ENCODE results near the gene NCOA4. TPM values are rescaled to one million over a fixed set of nuclear protein-coding genes. Genes with fewer than 3 reads are reported as not detected.
"Not testable (repeated sequence)": the region's sequence is repeated elsewhere in the genome, so short reads cannot be mapped to it uniquely, and the experiment has no call there.

NCOA4 gene
- total RNA-seq, 2 experiments from 2014 or later, result 71.1 to 78.8 TPM

DNA sequence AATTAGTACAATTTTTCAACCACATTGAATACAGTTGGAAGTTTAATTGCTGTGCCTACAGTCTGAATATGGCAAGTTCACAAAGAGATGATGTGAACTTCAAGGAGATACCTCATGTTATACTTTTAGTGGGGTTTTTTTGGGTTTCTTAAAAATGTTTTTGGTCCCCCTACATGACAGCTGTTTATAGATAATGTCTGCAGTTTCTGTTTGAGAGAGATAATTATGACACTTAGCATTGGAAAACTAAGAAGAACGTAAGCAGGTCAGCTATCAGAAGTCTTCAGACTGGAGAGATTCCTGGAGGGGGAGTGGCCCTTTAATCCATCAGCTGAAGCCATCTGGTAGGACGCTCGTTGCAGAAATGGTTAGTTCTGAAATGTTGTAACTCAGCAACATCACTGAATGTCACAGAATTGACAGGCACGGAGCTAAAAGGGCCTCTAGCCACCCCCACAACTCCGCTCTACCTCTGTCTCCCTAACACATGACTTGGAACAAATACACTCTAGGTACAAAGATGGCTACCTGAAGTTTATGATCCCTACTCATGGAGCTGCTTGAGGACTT lies 29.2 kb downstream of the NCOA4 start:
- H3K36me3 ChIP-seq (ENCODE audit: insufficient read depth, low read length), result peaks cover 96% of the 10 kb centered on the region
- CTCF ChIA-PET (ENCODE audit: unreplicated experiment), result no interaction called here
- intact Hi-C loops (cut with micrococcal nuclease; ENCODE audit: unreplicated experiment), result no loop called here

DNA sequence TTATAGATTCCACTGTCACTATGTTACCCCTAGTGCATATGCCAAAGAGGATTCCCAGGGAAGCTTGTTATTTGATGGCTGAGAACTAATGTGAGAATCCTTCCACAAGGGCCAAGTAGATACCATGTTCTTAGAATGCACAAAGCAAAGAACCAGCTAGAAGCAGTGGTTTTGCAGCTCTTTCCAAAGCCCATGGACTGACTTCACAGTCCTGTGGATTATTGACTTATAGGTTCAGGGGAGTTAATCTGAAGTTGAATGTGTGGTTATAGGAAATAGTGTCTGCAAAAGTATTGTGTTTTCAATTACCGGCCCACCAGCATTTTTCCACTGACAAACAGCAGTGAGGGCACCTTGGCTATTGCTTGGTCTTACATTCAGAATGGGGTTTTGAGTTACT lies 29.9 kb downstream of the NCOA4 start:
- Histone ChIP-seq H3K27ac (ENCODE audit: low read depth, low read length, poor library complexity, severe bottlenecking) (no peak overlapping the region), H3K4me3 (ENCODE audit: low read depth, low read length, poor library complexity, severe bottlenecking) (no peak overlapping the region), H3K9me3 (ENCODE audit: low read length) (no peaks in the 10 kb centered on the region), H4K20me1 (ENCODE audit: insufficient read depth, low read length) (no peaks in the 10 kb centered on the region), H2AFZ (ENCODE audit: low read length) (no peak overlapping the region), H3K9me2 (ENCODE audit: insufficient read depth, low read length) (no peaks in the 10 kb centered on the region), H3K36me3 (ENCODE audit: insufficient read depth, low read length) (peaks cover 89% of the 10 kb centered on the region), H3K79me2 (ENCODE audit: insufficient read depth, low read depth, low read length) (no peaks in the 10 kb centered on the region; the same call in 1 of the 2 replicates), H3K4me2 (ENCODE audit: low read length) (no peak overlapping the region), H3K4me1 (ENCODE audit: insufficient read depth, low read length, poor library complexity, severe bottlenecking) (no peaks in the 10 kb centered on the region)
- ChIA-PET POLR2A (interaction anchor here (0.6 to 0.8 kb wide), 2 partner anchors 17 to 347 kb away, joined by 3 read pairs; no protein-coding TSS in a partner anchor), CTCF (ENCODE audit: unreplicated experiment) (no interaction called here)
- TF ChIP-seq EZH2phosphoT487 (IDR thresholded peaks at IDR 0.05; ENCODE audit: borderline replicate concordance, low read depth, low read length), result no peak
- TF ChIP-seq, protein P1, sequence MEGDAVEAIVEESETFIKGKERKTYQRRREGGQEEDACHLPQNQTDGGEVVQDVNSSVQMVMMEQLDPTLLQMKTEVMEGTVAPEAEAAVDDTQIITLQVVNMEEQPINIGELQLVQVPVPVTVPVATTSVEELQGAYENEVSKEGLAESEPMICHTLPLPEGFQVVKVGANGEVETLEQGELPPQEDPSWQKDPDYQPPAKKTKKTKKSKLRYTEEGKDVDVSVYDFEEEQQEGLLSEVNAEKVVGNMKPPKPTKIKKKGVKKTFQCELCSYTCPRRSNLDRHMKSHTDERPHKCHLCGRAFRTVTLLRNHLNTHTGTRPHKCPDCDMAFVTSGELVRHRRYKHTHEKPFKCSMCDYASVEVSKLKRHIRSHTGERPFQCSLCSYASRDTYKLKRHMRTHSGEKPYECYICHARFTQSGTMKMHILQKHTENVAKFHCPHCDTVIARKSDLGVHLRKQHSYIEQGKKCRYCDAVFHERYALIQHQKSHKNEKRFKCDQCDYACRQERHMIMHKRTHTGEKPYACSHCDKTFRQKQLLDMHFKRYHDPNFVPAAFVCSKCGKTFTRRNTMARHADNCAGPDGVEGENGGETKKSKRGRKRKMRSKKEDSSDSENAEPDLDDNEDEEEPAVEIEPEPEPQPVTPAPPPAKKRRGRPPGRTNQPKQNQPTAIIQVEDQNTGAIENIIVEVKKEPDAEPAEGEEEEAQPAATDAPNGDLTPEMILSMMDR (conservative IDR thresholded peaks at IDR 0.05; ENCODE audit: low read length), result no peak
- BruUV-seq (replicated peaks), result no TSS peak
- no peak for DNase-seq (ENCODE audit: low spot score)
- intact Hi-C loops (cut with micrococcal nuclease; ENCODE audit: unreplicated experiment), result no loop called here

More for the DNA sequence above, 29.2 kb downstream of the NCOA4 start:
- no peaks in the 10 kb centered on the region for H3K9me2 ChIP-seq (ENCODE audit: insufficient read depth, low read length)
- H3K9me3 ChIP-seq (ENCODE audit: low read length), result no peaks in the 10 kb centered on the region
- POLR2A ChIA-PET, result interaction anchor here (0.6 to 1.6 kb wide), 5 partner anchors 9 to 89 kb away, joined by 3 to 8 read pairs (median 5); no protein-coding TSS in a partner anchor
- H3K4me1 ChIP-seq (ENCODE audit: insufficient read depth, low read length, poor library complexity, severe bottlenecking), result no peaks in the 10 kb centered on the region
- H3K4me2 ChIP-seq (ENCODE audit: low read length), result no peak overlapping the region
- no peak overlapping the region for H2AFZ ChIP-seq (ENCODE audit: low read length)
- no peak for DNase-seq (ENCODE audit: low spot score)
- TF ChIP-seq, protein P1 (conservative IDR thresholded peaks at IDR 0.05; ENCODE audit: low read length), result no peak
- no peak for TF ChIP-seq EZH2phosphoT487 (IDR thresholded peaks at IDR 0.05; ENCODE audit: borderline replicate concordance, low read depth, low read length)
- no TSS peak for BruUV-seq (replicated peaks)
- H4K20me1 ChIP-seq (ENCODE audit: insufficient read depth, low read length), result no peaks in the 10 kb centered on the region
- no peak overlapping the region for H3K27ac ChIP-seq (ENCODE audit: low read depth, low read length, poor library complexity, severe bottlenecking)
- no peaks in the 10 kb centered on the region; the same call in 1 of the 2 replicates for H3K79me2 ChIP-seq (ENCODE audit: insufficient read depth, low read depth, low read length)
- no peak overlapping the region for H3K4me3 ChIP-seq (ENCODE audit: low read depth, low read length, poor library complexity, severe bottlenecking)

DNA sequence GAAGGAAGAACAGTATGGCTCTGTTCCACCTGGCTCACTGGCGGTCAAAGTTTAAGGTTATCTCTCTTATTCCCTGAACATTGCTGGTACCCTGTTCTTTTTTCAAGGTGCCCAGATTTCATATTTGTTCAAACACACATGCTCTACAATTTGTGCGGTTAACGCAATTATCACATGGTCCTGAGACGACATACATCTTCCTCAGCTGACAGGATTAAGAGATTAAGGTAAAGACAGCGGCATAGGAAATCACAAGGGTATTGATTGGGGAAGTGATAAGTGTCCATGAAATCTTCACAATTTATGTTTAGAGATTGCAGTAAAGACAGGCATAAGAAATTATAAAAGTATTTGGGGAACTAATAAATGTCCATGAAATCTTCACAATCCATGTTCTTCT lies 30.5 kb downstream of the NCOA4 start:
- H3K27ac ChIP-seq (ENCODE audit: low read depth, low read length, poor library complexity, severe bottlenecking); H3K4me3 ChIP-seq (ENCODE audit: low read depth, low read length, poor library complexity, severe bottlenecking); H2AFZ ChIP-seq (ENCODE audit: low read length); H3K4me1 ChIP-seq (ENCODE audit: insufficient read depth, low read length, poor library complexity, severe bottlenecking); H3K4me2 ChIP-seq (ENCODE audit: low read length); H3K79me2 ChIP-seq (ENCODE audit: insufficient read depth, low read depth, low read length); BruUV-seq (replicated peaks); DNase-seq (ENCODE audit: low spot score); H4K20me1 ChIP-seq (ENCODE audit: insufficient read depth, low read length); H3K9me3 ChIP-seq (ENCODE audit: low read length); H3K9me2 ChIP-seq (ENCODE audit: insufficient read depth, low read length); CTCF ChIA-PET (ENCODE audit: unreplicated experiment); intact Hi-C loops (cut with micrococcal nuclease; ENCODE audit: unreplicated experiment); POLR2A ChIA-PET: not testable (repeated sequence)
- H3K36me3 ChIP-seq (ENCODE audit: insufficient read depth, low read length), result peaks cover 83% of the 10 kb centered on the region
